ENCODE data around the gene ELMO1.

Gene ELMO1

DNA sequence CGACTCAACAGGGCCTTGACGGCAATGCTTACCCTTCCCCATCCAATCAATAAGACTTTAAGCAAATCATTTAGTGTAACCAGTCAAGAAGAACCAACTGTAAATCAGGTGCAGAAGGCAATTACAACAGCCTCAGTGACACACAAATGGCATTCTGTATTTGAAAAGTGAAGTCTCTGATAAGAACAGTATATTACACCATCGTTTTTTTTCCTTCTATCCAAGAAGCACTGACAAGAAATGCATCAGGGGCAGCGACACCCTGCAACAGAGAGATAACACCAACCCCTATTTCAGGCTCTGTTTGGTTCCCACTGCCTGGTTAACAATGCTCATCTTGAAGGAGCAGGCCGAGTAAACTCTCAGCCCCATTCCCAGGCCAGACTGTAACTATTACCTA lies 520.4 kb downstream of the ELMO1 start:
- DNase-seq = no peak

DNA sequence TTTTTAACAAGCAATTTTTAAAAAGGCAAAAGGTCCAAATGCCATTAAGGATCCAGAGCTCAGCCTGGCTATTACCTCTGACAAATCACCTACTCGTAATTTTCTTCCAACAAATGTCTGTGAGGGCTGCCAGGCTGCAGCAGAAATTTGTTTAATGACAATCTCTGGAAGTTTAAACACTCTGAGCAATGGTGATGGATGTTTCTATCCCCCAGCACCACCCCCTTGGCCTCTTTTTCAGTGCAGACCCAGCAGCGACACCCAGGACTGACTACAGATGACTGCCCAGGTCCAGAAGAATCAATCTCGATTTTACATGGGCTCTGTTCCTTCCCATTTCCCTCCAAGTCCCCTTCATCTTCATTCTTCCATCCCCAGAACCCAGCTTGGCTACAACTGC lies 523.0 kb downstream of the ELMO1 start:
- no peak for DNase-seq

DNA sequence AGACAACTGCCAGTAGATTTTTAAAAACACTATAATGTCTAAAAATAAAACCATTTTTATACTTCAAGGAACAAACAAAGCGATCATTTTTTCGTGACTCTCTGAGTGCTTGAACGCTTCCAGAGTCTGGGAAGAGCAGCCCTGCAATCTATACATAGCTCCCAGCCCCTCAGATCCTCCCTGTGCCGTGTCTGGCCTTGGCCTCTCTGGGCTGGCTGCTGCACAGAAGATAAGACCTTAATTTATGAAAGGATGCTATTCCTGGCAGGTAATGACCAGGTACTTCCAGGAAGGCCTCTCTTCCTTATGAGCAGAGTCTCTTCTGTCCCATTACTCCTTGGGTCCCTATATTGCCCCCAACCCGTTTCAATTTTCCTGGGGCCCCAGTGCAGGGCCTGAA lies 523.5 kb downstream of the ELMO1 start:
- DNase-seq = no peak

DNA sequence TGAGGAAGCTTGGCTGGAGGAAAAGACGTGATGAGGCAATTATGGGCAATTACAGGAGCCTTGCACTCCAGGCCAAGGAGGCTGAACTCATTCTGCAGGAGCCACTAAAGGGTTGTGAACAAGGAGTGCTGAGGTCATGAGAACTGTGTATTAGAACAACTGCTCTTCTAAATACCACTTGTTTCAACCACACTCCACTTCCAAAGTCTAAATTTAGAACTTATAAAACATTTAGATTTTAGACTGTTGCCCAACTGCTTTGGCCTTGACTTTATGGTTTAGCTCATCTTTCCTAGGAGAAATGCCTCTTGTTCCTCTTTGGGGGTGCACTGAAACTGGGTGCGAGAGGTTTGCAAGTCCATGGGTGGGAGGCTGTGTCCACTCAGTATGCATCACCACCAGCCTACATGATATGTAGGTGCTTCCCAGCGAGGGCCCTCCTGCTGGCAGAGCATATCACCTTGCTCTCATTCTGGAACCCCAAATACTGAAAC lies 524.7 kb downstream of the ELMO1 start:
- no peak for DNase-seq

DNA sequence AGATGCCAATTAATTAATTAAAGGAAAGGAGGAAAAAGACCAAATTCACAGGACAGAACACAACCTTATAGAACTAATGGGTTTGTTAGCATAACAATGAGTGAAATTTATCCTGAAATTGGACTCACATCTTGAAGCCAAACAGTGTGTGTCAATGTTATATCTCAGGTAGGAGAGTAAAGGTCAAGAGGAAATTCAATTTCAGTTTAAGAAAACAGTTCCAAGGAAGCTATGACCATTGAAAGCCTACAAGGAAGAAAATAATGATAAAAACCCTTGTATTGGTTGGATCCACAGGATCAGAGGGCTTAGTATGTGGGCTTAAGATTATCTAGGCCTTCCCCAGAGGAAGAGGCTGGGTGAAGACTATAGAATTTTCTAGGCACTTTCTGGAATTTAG lies 525.5 kb downstream of the ELMO1 start:
- DNase-seq = no peak

DNA sequence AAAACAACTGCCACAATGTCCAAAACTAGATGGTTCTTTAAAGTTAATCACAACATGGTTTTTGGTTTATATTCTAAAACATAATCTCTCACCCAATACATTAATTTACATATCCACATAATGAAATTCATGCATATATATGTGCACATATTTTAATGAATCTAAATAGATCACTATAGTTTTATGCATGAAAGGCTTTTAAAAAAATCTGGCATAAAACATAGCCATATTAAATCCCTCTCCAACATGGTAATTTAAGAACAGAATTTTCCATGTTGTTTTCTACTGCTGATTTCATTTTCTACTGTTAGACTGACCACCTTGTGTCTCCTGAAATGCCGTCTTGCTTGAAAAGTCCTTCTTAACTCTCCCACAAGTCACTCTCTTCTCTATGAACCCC lies 528.2 kb downstream of the ELMO1 start:
- no peak for DNase-seq

DNA sequence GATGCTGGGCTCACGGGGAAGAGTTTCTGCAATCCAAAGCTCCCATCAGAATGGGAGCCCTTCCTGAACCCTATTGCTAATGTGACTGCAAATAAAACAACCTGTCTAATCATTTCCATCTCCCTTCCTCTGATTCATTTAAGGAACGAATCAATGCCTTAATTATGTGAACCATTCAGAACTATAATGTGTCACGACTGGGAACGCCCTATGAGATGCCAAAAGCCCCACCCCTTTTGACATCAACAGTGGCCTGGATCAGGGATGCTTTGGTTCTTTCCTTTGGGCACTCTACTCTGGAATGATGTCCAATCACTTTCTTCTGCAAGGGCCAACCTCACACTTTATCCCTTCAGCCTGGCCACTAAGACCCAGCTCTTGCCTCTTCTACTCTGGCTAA lies 528.9 kb downstream of the ELMO1 start:
- DNase-seq = no peak

DNA sequence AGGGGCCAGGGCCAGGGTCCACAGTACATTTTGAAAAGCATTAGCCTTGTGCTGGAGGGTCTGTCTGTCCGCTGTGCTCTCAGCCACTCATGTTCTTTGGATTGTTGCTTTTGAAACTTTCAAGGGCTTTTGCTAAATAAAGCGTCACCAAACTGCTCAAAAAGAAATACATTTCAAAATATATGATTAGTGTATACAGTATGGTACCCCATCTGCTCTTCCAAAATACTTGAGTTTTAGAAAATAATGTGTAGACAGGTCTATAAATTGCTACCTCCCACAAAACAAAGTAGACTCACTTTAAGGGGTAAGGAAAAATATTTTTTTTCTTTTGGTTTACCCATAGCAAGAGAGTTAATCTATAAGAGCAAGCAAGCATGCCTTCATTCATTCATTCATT lies 530.1 kb downstream of the ELMO1 start:
- no peak for DNase-seq

DNA sequence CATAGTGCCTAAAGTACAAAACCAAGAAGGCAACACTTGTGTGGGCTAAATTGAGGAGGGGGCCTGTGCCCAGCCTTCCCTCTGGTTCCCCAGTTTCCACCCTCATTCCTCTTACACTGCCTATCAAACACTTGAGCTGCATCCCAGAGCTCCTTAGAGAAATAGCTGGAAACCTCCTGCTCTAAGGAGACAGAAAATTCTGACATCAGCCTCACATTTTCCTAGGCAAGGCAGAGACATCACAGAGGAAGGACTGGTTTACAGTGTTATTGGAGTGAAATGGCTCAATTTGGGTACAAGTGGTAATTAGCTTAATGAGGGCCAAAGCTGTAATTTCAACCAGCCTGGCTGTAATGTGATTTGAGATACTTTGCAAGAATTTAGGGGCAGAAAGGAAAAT lies 532.0 kb downstream of the ELMO1 start:
- no peak for DNase-seq

DNA sequence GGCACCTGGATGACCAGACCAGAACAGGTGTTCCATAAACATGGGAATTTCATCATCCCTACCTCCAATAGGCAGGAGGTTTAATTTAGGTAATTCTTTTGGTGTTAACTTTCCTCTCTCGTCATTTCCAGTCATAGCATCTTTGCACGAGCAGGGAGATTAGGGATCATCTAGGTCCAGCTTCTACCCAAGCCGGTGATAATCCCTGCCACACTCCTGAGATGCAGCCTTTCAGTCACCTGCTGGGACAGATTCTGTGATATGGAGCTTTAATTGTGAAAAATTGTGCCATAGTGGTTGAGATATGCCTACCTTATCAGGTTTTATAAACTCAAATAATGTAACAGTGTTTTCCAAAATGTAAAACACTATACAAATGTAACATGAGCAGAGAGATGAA lies 532.5 kb downstream of the ELMO1 start:
- DNase-seq = no peak

DNA sequence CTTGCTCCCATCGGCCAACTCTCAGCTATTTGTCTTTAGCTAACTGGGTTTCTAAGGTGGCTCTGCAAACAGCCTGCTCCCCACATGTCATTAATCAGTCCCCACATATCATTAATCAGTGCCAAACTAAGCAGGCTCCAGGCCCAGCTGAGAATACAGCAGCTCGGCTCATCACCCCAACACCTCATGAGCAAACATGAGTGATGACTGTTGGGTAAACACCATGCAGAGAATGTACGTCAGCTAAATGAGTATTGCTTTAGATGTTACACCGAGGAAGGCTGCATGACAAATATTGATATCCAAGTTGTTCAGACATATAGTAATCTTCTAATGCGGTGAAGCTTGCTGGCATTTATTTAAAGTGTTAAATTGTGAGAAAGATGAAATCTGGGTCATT lies 536.9 kb downstream of the ELMO1 start:
- DNase-seq = no peak

DNA sequence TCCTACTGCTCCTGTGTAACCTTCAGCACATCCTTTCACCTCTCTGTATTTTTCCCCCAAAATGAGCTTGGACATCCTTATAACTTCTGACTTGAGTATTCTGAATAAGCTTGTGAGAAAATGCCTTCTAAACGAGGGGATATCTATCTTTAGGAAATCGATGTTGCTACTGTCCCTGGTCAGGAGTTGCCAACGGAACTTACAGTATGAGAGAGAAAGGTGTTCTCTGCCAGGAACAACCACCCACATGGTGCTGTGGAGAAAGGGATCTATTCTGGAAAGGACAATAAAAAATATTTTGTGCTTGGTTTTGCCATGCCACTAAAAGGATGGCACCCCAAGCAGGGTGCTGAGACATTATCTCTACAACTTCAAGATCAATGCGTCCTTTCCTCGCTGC lies 537.8 kb downstream of the ELMO1 start:
- DNase-seq = no peak

DNA sequence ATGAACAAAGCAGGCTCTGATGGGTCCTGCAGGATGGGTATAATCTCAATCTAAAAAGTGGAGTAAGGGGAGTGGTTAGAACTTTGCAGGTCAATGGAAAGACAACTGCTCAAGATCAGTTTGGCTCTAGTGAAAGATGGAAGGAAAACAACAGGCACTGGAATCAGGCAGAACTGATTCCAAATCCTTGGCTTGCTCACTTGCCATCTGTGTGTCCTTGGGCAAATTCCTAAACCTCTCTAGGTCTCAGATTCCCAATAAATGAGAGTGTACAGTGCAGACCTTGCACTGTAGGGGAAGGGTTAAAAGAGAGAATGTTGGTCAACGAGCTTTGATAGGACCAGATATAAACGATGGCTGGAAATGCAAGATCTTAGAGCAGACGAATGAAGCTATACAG lies 538.3 kb downstream of the ELMO1 start:
- no peak for DNase-seq

DNA sequence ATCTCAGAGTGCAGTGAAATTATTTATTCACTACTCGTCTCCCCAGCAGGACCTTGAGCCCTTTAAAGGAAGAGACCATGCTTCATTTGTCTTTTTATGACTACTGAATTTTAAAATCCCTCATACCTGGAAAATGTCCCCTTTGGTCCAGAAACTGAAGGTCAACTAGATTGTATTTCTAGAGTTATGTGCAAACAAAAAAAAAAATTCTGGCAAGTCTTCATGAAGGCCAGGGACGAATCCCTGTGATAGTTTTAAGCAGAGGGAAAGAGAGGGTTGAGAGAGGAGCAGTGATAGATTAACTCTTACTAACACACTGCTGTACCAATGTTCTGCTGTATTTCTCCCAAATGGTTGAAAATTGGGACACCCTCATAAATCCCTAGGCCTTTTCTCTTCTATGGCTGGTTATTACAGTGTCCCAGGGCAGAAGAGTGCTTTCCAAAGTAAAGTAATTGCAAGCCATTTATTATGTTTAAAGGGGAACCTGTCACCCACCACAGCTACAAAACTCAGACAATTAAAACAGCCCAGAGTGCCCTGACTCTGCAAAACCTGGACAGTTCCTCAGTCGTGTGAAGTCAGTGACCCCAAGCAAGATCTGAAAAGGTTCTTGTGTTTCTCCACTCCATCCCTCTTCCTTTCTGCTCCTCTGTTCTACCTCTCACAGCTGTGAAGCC lies 541.6 kb downstream of the ELMO1 start:
- no peak for DNase-seq

DNA sequence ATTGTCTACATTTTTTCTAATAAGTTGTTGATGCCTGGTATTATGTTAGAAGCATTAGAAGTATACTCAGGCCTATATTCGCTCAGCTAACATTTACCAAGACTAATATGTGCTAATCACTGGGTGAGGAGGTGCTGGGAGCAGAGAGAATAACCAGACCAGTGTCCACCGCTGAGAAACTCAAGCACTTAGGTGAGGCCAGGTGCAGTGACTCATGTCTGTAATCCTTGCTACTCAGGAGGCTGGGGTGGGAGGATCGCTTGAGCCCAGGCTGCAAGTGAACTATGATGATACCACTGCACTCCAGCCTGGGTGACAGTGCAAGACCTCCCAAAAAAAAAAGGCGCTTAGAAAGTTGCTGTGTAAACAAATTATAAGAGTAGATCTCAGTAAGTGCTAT lies 542.2 kb downstream of the ELMO1 start:
- no peak for DNase-seq

DNA sequence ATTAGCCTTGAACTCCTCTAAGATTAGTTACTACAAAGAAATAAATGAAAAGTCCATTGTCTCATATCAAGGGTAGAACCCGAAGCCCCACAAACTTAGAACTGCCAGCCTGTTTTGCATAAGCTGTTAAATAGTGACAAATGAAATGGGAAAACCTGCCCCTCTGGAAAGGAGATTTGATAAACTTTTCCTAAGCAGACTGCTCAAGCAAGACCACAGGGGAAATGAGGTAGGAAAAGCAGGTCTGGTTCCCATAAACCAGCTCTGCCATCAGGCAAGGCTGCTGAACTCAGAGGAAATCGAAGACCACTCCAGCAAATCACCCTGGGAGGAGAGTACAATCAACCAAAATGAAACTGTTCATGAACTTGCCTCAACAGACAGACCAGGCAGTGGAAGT lies 542.8 kb downstream of the ELMO1 start:
- no peak for DNase-seq

DNA sequence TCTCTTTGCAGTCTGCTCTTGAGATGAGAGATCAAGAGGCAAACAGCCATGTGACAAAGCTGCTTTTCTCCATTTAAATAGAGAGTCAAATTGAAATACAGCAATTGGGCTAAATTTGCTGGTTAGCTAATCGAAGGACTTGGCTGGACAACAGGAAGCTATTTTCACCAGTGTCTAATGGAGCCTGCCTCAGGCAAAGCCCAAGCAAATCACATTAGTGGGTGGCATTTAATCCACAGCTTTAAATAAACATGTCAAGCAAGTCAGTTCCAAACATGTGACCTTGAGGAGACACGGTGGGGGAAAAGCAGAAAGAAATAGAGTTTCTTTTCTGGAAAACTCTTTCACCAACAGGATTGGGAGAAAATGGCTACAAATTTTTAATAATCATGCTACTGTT lies 543.9 kb downstream of the ELMO1 start:
- DNase-seq = no peak

DNA sequence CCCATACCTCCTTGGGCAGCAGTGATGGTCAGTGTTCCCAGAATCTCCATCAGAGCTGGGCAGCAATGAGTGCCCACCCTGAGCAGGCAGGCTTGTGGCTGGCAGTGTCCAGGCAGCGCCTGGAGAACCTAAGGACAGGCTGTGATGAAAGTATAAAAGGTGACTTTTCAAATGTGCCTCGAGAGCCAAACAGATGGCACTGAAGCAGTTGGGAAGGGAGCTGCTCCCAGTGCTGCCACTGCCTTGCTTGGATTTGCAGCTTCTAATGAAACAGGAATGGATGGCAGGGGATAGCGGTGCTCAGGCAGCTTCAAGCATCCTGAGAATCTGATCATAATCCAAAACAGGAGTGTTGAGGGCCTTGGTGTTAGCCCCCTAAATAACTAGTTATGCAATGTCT lies 544.6 kb downstream of the ELMO1 start:
- no peak for DNase-seq

DNA sequence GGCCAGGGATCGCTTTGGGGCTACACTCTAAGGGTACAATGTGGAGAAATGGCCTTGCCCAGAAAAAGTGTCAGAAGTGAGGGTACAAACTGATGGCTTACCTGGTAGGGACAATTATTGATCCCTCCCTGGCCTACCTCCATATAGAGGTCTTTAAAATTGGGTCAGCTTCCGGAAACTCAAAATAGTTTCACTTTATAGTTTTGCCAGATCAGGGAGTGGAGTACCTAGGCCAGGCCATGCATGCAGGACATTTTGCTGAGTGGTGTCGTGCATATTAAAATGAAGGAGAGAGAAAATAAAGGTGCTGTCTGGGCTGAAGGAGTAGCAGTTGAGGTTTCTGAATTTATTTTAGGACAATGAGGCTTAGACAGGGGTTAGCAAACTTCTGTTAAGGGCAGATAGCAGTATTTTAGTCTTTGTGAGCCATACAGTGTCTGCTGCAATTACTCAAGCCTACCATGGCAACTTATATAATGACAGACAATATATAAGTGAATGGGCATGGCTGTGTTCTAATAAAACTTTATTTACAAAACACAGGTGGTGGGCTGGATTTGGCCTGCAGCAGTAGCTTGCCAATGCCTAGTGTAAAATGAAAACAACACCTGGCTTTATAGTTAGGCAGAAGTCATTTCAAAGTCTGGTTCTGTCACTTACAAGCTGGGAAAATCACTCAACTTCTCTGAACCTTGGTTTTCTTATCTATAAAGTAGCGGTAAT lies 547.5 kb downstream of the ELMO1 start:
- no peak for DNase-seq

DNA sequence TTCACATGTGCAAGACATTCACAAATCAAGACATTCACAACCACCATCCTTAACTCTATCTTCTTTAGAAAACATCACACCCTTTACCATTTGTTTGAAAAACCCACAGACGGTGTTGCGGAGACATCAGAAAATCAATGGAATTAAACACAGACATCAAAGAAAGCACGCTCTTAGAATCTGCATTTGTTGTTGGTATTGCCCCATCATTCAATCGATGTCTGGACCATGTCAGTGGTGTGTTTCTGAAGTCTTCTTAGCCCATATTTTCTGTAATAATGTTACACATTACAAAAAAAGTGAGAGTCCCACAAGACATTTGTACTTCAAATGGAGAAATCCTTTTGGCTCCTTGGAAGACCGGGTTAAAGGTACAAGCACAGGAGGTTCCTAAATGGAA lies 550.5 kb downstream of the ELMO1 start:
- no peak for DNase-seq

DNA sequence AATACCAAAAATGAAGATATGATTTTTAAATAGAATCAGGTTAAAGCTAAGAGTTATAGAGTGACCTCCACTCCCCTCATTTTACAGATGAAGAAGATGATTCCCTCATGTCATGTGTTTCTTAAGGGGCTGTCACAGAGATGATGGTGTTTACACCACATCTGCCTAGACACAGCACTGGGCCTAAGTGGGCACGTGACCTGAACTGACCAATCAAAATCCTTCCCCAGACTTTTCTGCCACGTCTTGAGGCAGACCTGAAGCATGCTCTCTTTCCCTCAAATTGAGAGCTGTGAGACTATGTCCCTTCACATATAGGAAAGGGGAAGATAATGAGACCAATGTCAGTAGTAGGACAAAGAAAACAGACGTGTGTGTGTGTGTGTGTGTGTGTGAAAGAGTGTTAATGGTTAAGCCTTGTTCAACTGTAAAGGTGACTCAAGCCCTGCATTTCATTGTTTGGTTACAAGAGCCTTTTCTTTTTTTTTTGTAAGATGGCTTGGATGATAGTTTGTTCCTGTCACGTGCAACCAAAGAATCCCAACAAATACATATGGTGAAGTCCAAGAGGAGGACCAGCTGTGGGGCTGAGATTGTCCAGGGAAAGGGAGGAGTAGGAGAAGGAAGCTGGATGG lies 551.6 kb downstream of the ELMO1 start:
- no peak for DNase-seq

DNA sequence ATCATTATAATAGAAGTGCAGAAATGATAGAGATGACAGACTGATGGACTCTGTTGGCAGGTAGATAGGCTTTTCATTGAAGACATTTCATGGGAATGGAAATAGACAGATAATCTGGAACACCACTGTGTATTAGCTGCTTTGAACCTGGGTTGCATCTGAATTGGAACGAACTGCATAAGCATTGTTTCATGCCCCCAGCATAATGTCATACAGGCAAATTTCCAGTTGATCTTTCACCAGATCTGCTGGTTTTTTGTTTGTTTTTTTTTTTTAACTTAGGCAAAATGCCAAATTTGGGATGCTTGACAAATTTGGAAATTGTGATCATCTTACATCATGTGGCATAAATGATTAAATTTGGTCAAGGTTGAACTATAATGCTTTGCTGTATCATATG lies 552.2 kb downstream of the ELMO1 start:
- no peak for DNase-seq

DNA sequence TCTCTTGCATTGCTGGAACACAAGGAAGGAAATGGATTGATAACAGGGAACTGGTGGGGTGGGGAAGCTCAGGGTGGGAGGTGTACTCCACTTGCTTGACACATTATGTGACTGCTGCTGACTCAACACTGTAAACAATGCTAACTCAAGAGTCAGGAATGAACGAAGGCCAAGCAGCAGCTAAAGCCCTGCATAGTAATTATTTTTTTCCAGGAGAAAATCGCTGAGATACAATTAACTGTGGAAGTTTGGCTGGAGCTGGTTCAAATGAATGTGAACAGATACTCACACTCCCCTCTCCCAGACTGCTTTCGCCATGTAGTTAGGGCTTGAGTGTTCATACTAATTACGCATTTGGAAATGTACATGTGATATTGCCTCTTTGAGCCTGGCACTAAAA lies 553.5 kb downstream of the ELMO1 start:
- DNase-seq = no peak

DNA sequence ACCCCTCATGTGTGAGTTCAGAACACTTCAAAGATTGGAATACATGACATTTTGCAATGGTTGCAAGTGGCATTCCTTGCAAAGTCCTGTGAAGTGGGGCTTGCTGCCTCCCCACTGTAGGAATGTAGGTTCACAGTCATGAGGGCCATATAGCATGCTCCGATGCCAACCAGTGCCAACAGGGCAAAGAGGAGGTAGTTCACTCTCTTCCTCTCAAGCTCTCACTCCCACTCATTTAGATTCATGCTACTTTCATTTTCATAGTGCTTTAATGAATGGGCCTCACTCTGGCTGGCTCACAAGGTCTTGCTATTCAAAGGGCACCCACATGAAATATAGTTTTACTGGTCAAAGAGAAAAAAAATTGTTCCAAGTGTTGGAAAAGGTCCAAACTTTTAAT lies 554.5 kb downstream of the ELMO1 start:
- no peak for DNase-seq

All from NCI-H1436 treated with DMSO at 0.1 percent for 48 hours (cell line).